Ascending aorta (tissue), 2 donors: ENCODE measurements around the gene XRCC6. TPM values are rescaled to one million over a fixed set of nuclear protein-coding genes. Genes with fewer than 3 reads are reported as not detected.
"Not testable (repeated sequence)": the region's sequence is repeated elsewhere in the genome, so short reads cannot be mapped to it uniquely, and the experiment has no call there.

Source experiments
- DNase-seq, 2 donors: peaks; one replicate each; pipeline ENCODE4 v3.0.0-alpha.2; 2019; ENCODE audit warnings: low spot score in 2 of 2
- H3K27ac ChIP-seq, 2 donors: fragments of 200-600 bp; sonication (generic); one replicate each; pipeline ENCODE4 v1.5.1; 2016 to 2017; ENCODE audit warnings: mild to moderate bottlenecking in 1 of 2
- H3K27me3 ChIP-seq: fragments of 200-600 bp; sonication (generic); one replicate; pipeline ENCODE4 v1.5.1; 2017
- H3K36me3 ChIP-seq, 2 donors: fragments of 200-600 bp; sonication (generic); one replicate each; pipeline ENCODE4 v1.5.1; 2016
- H3K4me1 ChIP-seq, 2 donors: fragments of 200-600 bp; sonication (generic); one replicate each; pipeline ENCODE4 v1.5.1; 2016 to 2017; ENCODE audit warnings: mild to moderate bottlenecking in 1 of 2
- H3K4me3 ChIP-seq, 2 donors: fragments of 200-600 bp; sonication (generic); one replicate each; pipeline ENCODE4 v1.5.1; 2016 to 2017; ENCODE audit warnings: mild to moderate bottlenecking in 1 of 2
- H3K9me3 ChIP-seq, 2 donors: fragments of 200-600 bp; sonication (generic); one replicate each; pipeline ENCODE4 v1.5.1; 2016
- CTCF ChIP-seq, 3 experiments: fragments of 200-600 bp in 2 of 3; fragments of 450-650 bp in 1 of 3; sonication (generic) in 2 of 3; IDR thresholded peaks; one replicate each; pipeline ENCODE4 v1.5.1; 2016 to 2019; ENCODE audit warnings: antibody characterized with exemption in 3 of 3, mild to moderate bottlenecking in 1 of 3, moderate library complexity in 1 of 3
- intact Hi-C: fragments of 100-400 bp; cut with DNase I; formaldehyde crosslinking; loops from one replicate; pipeline ENCODE4 v1.15.1; 2023
- total RNA-seq: library from RNA; depleted of rRNA; stranded (reverse); fragments of >200 nt; gene quantifications from one replicate; pipeline ENCODE4 v1.1.0, GENCODE V29; 2016

Gene XRCC6
- total RNA-seq, 1 donor from 2014 or later, result 89.7 TPM

DNA sequence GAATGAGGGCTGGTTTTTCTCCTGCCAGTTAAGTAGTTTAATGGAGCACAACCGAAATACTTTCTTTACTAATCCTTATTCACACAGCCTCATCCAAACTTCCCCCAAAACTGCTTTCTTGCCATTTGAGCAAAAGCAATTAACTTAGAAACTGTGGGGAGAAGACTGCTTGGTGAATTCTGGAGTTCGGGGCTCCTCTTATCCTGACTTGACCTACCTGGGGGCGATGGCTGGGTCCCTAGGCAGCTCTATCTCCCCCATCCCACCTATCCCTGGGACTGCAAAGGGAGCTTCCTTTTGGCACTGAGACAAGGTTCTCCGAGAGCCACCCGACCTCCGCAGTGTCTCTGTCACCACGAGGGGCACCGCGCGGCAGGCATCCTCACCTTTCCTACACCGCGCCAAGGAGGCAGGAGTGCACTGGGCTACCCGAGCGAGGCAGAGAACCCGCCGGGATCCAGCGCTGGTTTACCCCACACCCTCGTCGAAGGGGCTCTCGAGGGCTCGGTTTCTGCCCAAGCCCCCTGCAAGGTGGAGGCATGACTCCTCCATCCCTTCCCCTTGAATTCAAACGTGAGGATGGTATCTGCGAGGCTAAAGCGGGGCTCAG lies 1.0 kb upstream of the XRCC6 start:
- H3K27ac ChIP-seq, result peak overlapping the region; percentile 86 to 96
- H3K36me3 ChIP-seq, result peaks cover 17 to 21% of the 10 kb centered on the region in 2 donors
- intact Hi-C loops, result loop anchor here (2.0 to 5.0 kb wide), 2 partner anchors 75 to 763 kb away; partner anchors contain the start of genes POLR3H, ST13 and XPNPEP3
- peak in 1 of 2 donors; percentile 66 for DNase-seq
- peak overlapping the region; percentile 86 to 91 for H3K4me3 ChIP-seq
- peaks cover 4 to 20% of the 10 kb centered on the region in 2 donors for H3K4me1 ChIP-seq
- H3K27me3 ChIP-seq, result no peaks in the 10 kb centered on the region
- no peak for TF ChIP-seq CTCF (IDR thresholded peaks at IDR 0.05)
- H3K9me3 ChIP-seq, result no peaks in the 10 kb centered on the region

DNA sequence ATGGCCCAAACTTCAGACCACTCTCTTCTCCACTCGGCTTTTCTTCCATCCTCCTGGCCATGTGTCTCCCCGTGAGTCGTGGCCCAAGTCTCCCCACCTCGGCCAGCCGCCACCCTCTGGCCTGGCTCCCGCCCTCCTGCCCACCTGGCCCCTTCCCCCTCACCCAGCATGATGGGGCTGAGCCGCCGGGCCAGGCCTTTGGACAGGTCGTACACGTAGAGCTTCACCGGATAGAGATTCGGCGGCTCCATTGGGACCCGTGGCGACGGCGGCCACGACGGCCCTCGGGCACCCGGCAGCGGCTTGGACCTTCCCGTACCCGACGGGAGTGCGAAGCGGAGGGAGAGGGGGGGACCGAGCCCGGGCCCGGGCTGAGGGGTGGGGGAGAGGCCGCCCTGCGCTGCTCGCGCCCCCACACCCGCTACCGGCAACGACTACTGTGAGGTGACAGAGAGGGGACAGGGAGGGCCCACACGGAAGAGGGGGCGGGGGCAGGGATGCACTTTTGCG lies 451 bp upstream of the XRCC6 start, which contains the start of gene DESI1:
Gene DESI1 (minus strand): TSS at position 455 of the 510 bp plus-strand sequence. CDS start 204 bp downstream, at position 251.
- DNase-seq, result peak in 1 of 2 donors; percentile 12
- peaks cover 4 to 20% of the 10 kb centered on the region in 2 donors for H3K4me1 ChIP-seq
- intact Hi-C loops, result loop anchor here (1.0 to 5.0 kb wide), 3 partner anchors 31 to 763 kb away; partner anchors contain the start of genes PMM1, POLR3H, ST13 and XPNPEP3

DNA sequence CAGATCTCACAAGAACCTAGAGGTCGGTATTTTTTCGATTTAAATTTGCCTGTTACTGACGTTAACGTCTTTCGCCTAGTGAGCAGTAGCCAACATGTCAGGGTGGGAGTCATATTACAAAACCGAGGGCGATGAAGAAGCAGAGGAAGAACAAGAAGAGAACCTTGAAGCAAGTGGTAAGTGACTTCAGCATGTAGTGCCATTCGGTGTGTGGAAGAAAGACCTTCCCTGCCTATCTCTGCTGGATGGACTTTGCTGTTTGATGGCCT lies 750 bp downstream of the XRCC6 start:
- no peak for TF ChIP-seq CTCF (IDR thresholded peaks at IDR 0.05)
- intact Hi-C loops, result loop anchor here (1.0 to 5.0 kb wide), 3 partner anchors 33 to 765 kb away; partner anchors contain the start of genes PMM1, POLR3H, ST13 and XPNPEP3
- Histone ChIP-seq H3K4me3 (peak overlapping the region; percentile 86 to 91), H3K4me1 (peaks cover 4 to 20% of the 10 kb centered on the region in 2 donors), H3K9me3 (no peaks in the 10 kb centered on the region), H3K27ac (peak overlapping the region; percentile 95 to 96), H3K36me3 (peaks cover 30 to 37% of the 10 kb centered on the region in 2 donors), H3K27me3 (no peaks in the 10 kb centered on the region)
- no peak for DNase-seq

More for the DNA sequence above, 451 bp upstream of the XRCC6 start, which contains the start of gene DESI1:
- no peaks in the 10 kb centered on the region for H3K9me3 ChIP-seq
- peak within 1 kb of the TSS; percentile 95 to 96 for H3K27ac ChIP-seq
- no peaks in the 10 kb centered on the region for H3K27me3 ChIP-seq
- TF ChIP-seq CTCF (IDR thresholded peaks at IDR 0.05), result no peak
- peak within 1 kb of the TSS; percentile 86 to 91 for H3K4me3 ChIP-seq
- H3K36me3 ChIP-seq, result peaks cover 20 to 26% of the 10 kb centered on the region in 2 donors

DNA sequence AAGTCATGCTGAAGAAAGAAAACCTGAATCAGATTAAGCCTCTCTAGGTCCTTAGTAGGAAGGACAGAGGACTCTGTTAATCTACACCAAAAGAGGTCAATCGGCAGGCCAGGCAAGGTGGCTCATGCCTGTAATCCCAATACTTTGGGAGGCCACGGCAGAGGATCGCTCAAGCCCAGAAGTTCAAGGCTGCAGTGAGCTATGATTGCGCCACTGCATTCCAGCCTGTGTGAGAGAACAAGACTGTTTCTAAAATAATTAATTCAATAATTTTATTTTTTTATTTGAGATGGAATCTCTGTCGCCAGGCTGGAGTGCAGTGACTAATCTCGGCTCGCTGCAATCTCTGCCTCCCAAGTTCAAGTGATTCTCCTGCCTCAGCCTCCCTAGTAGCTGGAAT lies 4.5 kb downstream of the XRCC6 start:
- intact Hi-C loops, result no loop called here
- no peak for DNase-seq
- H3K9me3 ChIP-seq, result no peaks in the 10 kb centered on the region
- H3K4me3 ChIP-seq, result no peak overlapping the region
- no peak overlapping the region for H3K27ac ChIP-seq
- peaks cover 4 to 12% of the 10 kb centered on the region in 2 donors for H3K4me1 ChIP-seq
- peaks cover 61 to 72% of the 10 kb centered on the region in 2 donors for H3K36me3 ChIP-seq
- no peak for TF ChIP-seq CTCF (IDR thresholded peaks at IDR 0.05)
- H3K27me3 ChIP-seq, result no peaks in the 10 kb centered on the region

- intact Hi-C loops, DNase-seq: not testable (repeated sequence)
- H3K36me3 ChIP-seq, result peaks cover 71 to 87% of the 10 kb centered on the region in 2 donors
These were observed 10.0 kb downstream of the XRCC6 start for GRCh38 chr22:41631115-41631514.

GRCh38 chr22:41631615-41632014 lies 10.5 kb downstream of the XRCC6 start:
- DNase-seq, H3K9me3 ChIP-seq, H3K27ac ChIP-seq, intact Hi-C loops, H3K4me1 ChIP-seq, H3K4me3 ChIP-seq, H3K27me3 ChIP-seq: not testable (repeated sequence)
- H3K36me3 ChIP-seq, result peaks cover 71 to 87% of the 10 kb centered on the region in 2 donors

More at GRCh38 chr22:41631115-41631514, 10.0 kb downstream of the XRCC6 start:
- H3K4me3 ChIP-seq, H3K27ac ChIP-seq, H3K4me1 ChIP-seq, H3K9me3 ChIP-seq, H3K27me3 ChIP-seq: not testable (repeated sequence)

DNA sequence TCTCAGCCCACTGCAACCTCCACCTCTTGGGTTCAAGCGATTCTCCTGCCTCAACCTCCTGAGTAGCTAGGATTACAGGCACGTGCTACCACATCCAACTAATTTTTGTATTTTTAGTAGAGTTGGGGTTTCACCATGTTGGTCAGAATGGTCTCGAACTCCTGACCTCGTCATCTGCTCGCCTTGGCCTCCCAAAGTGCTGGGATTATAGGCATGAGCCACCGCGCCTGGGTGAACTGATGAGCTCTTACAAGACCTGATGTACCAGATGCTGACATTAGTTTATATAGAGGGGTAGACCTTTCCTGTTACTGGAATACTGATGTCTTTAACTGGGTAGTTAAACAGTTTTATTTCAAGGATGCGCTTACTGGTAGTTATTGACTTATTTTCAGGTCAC lies 13.5 kb downstream of the XRCC6 start:
- H3K27ac ChIP-seq, H3K9me3 ChIP-seq, DNase-seq, H3K4me3 ChIP-seq, intact Hi-C loops, H3K4me1 ChIP-seq, H3K27me3 ChIP-seq: not testable (repeated sequence)
- peaks cover 67 to 88% of the 10 kb centered on the region in 2 donors for H3K36me3 ChIP-seq
